Caco-2 (cell line): ENCODE results near the gene CENPT. TPM values are rescaled to one million over a fixed set of nuclear protein-coding genes. Genes with fewer than 3 reads are reported as not detected.

Source experiments
- BruUV-seq: library from RNA; stranded (reverse); fragments of 400-500 nt; replicated peaks from 2 replicates; lab custom pipeline; 2021; lab: Mats Ljungman, UMichigan
- CTCF ChIA-PET: fragments of 300-600 bp; sonication (Branson Sonifier 250); formaldehyde crosslinking; loops from one replicate; lab custom pipeline; 2022; ENCODE audit warnings: antibody characterized with exemption; lab: Charles Lee
- POLR2A ChIA-PET: fragments of 300-600 bp; sonication (Branson Sonifier 250); formaldehyde crosslinking; loops from one replicate; lab custom pipeline; 2022; ENCODE audit warnings: antibody characterized with exemption; lab: Charles Lee
- DNase-seq, 2 experiments: peaks; one replicate each; pipeline versions ENCODE4 v3.0.0 to v3.0.0-alpha.2; 2020 to 2022
- H3K27me3 ChIP-seq: replicated peaks from 2 replicates; pipeline ENCODE4 v1.6.0; 2011; ENCODE audit warnings: low read length; ENCODE audit not compliant: control insufficient read depth, insufficient read depth
- H3K36me3 ChIP-seq: 2 replicates; pipeline ENCODE4 v1.5.1; 2011; ENCODE audit warnings: low read length; ENCODE audit not compliant: control insufficient read depth, insufficient read depth
- H3K4me1 ChIP-seq: fragments of 250-450 bp; sonication (Bioruptor Pico); 2 replicates; pipeline ENCODE4 v1.5.1; 2020; ENCODE audit warnings: mild to moderate bottlenecking
- H3K4me3 ChIP-seq: 2 replicates; pipeline ENCODE4 v1.5.1; 2011; ENCODE audit warnings: low read depth, mild to moderate bottlenecking, control low read depth, low read length
- H3K9me3 ChIP-seq: fragments of 250-450 bp; sonication (Bioruptor Pico); 2 replicates; pipeline ENCODE4 v1.5.1; 2020; ENCODE audit warnings: mild to moderate bottlenecking, moderate library complexity
- H3K27ac Mint-ChIP-seq: one replicate; pipeline ENCODE4 v1.8.0; 2022; ENCODE audit warnings: mixed read lengths; ENCODE audit not compliant: unreplicated experiment
- H3K27me3 Mint-ChIP-seq: one replicate; pipeline ENCODE4 v1.8.0; 2022; ENCODE audit warnings: mixed read lengths; ENCODE audit not compliant: insufficient read depth, unreplicated experiment
- H3K36me3 Mint-ChIP-seq: one replicate; pipeline ENCODE4 v1.8.0; 2022; ENCODE audit warnings: mild to moderate bottlenecking, mixed read lengths; ENCODE audit not compliant: insufficient read depth, unreplicated experiment
- H3K4me1 Mint-ChIP-seq: one replicate; pipeline ENCODE4 v1.8.0; 2022; ENCODE audit warnings: low read depth, mixed read lengths; ENCODE audit not compliant: unreplicated experiment
- H3K4me3 Mint-ChIP-seq: one replicate; pipeline ENCODE4 v1.8.0; 2022; ENCODE audit warnings: mild to moderate bottlenecking, moderate library complexity, mixed read lengths; ENCODE audit not compliant: unreplicated experiment
- H3K9me3 Mint-ChIP-seq: one replicate; pipeline ENCODE4 v1.8.0; 2022; ENCODE audit warnings: mixed read lengths; ENCODE audit not compliant: unreplicated experiment
- intact Hi-C: fragments of 100-400 bp; cut with micrococcal nuclease; formaldehyde crosslinking; loops from one replicate; pipeline ENCODE4 v1.10.0; 2022; ENCODE audit not compliant: unreplicated experiment
- total RNA-seq: library from RNA; stranded (reverse); gene quantifications from 2 replicates; pipeline ENCODE4 v1.2.3, GENCODE V29; 2022
- TF ChIP-seq, protein P1 (sequence below), 2 experiments: fragments of 200-600 bp in 1 of 2; IDR thresholded peaks; 1 replicate in 1 of 2; 2 replicates in 1 of 2; pipeline versions ENCODE4 v1.5.1 to v1.8.0; 2011 to 2022; ENCODE audit warnings: antibody characterized with exemption in 1 of 2, control low read depth in 1 of 2, inconsistent platforms in 1 of 2, low read depth in 1 of 2, low read length in 1 of 2, mild to moderate bottlenecking in 1 of 2, moderate library complexity in 1 of 2; ENCODE audit not compliant: insufficient read depth in 1 of 2, severe bottlenecking in 1 of 2, unreplicated experiment in 1 of 2

Gene CENPT
- total RNA-seq, 1 experiment from 2014 or later: 80.1 TPM

DNA sequence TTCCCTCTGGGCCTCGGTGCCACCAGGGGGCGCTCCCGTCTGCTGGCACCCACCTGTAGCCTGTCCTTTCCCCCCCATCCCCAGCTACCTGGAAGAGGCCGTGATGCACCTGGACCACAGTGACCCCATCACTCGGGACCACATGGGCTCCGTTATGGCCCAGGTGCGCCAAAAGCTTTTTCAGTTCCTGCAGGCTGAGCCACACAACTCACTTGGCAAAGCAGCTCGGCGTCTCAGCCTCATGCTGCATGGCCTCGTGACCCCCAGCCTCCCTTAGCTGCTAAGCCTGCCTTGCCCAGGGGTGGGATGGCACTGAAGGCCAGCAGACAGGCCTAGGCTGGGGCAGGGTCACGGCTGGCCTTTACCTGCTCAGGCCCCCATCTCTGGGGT, 36.4 kb upstream of the CENPT start:
- intact Hi-C loops: loop anchor here (1.0 kb wide), 2 partner anchors 11 to 44 kb away; partner anchors contain the start of gene EDC4
- H3K9me3 Mint-ChIP-seq: no peaks in the 10 kb centered on the region
- DNase-seq: peak; percentile 68 to 87
- H3K4me3 Mint-ChIP-seq: peak overlapping the region; percentile 61
- H3K4me1 ChIP-seq: peaks cover 43% of the 10 kb centered on the region
- peaks cover 37% of the 10 kb centered on the region for H3K4me1 Mint-ChIP-seq
- peaks cover 63% of the 10 kb centered on the region for H3K36me3 Mint-ChIP-seq
- TF ChIP-seq, protein P1, sequence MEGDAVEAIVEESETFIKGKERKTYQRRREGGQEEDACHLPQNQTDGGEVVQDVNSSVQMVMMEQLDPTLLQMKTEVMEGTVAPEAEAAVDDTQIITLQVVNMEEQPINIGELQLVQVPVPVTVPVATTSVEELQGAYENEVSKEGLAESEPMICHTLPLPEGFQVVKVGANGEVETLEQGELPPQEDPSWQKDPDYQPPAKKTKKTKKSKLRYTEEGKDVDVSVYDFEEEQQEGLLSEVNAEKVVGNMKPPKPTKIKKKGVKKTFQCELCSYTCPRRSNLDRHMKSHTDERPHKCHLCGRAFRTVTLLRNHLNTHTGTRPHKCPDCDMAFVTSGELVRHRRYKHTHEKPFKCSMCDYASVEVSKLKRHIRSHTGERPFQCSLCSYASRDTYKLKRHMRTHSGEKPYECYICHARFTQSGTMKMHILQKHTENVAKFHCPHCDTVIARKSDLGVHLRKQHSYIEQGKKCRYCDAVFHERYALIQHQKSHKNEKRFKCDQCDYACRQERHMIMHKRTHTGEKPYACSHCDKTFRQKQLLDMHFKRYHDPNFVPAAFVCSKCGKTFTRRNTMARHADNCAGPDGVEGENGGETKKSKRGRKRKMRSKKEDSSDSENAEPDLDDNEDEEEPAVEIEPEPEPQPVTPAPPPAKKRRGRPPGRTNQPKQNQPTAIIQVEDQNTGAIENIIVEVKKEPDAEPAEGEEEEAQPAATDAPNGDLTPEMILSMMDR (IDR thresholded peaks at IDR 0.05; ENCODE audit: insufficient read depth in 1 of 2, low read depth in 1 of 2, low read length in 1 of 2, severe bottlenecking in 1 of 2, unreplicated experiment in 1 of 2): peak; percentile 89 to 92
- peaks cover 8% of the 10 kb centered on the region for H3K36me3 ChIP-seq
- no peaks in the 10 kb centered on the region for H3K9me3 ChIP-seq
- H3K27me3 ChIP-seq: no peaks in the 10 kb centered on the region
- BruUV-seq: no TSS peak
- H3K4me3 ChIP-seq: no peak overlapping the region
- H3K27me3 Mint-ChIP-seq: no peaks in the 10 kb centered on the region
- H3K27ac Mint-ChIP-seq: peak overlapping the region; percentile 96
- POLR2A ChIA-PET: interaction anchor here (1.3 kb wide), 1 partner anchor 38 kb away, joined by 3 read pairs; no protein-coding TSS in a partner anchor
- CTCF ChIA-PET: interaction anchor here (0.6 to 5.0 kb wide), 23 partner anchors 8 to 637 kb away, joined by 3 to 47 read pairs (median 5); partner anchors contain the start of genes CTRL, EDC4, NUTF2 and PSKH1

DNA sequence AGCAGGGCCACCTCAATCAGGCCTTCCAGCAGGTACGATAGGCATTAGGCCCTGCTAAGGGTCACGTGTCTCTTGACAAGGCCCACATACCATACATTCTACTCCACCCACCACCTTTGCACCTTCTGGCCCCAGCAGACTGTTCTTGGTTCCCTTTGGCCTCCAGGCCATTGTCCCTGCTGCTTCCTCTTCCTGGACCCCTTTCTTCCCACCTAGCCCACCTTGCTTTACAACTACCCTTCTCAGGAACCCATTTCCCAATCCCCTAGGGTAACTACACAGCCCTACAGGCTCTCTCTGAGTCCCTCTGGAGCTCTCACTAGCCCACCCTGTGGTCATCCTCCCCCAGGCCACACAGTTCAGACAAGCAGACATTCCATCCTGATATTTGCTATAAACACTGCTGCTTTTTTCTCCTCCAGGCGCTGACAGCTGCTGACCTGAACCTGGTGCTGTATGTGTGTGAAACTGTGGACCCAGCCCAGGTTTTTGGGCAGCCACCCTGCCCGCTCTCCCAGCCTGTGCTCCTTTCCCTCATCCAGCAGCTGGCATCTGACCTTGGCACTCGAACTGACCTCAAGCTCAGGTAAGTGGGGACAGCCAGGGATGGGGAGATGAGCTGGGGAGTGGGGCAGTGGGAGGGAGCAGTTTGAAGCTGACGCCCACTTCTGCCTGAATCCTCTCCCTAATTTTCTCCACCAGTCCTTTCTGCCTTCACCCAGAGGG, 35.8 kb upstream of the CENPT start:
- H3K27ac Mint-ChIP-seq: peak overlapping the region; percentile 96
- Histone ChIP-seq H3K9me3 (no peaks in the 10 kb centered on the region), H3K36me3 (peaks cover 8% of the 10 kb centered on the region), H3K4me3 (no peak overlapping the region), H3K27me3 (no peaks in the 10 kb centered on the region), H3K4me1 (peaks cover 43% of the 10 kb centered on the region)
- TF ChIP-seq, protein P1 (IDR thresholded peaks at IDR 0.05; ENCODE audit: insufficient read depth in 1 of 2, low read depth in 1 of 2, low read length in 1 of 2, severe bottlenecking in 1 of 2, unreplicated experiment in 1 of 2): peak in 1 of 2 experiments; percentile 7
- H3K4me1 Mint-ChIP-seq: peaks cover 37% of the 10 kb centered on the region
- peak overlapping the region; percentile 61 for H3K4me3 Mint-ChIP-seq
- TSS peak; percentile 45 for BruUV-seq
- no peaks in the 10 kb centered on the region for H3K9me3 Mint-ChIP-seq
- H3K27me3 Mint-ChIP-seq: no peaks in the 10 kb centered on the region
- CTCF ChIA-PET: interaction anchor here (0.5 to 5.0 kb wide), 26 partner anchors 9 to 637 kb away, joined by 3 to 47 read pairs (median 4); partner anchors contain the start of genes CTRL, EDC4, NUTF2 and PSKH1
- POLR2A ChIA-PET: interaction anchor here (0.5 to 1.7 kb wide), 3 partner anchors 18 to 52 kb away, joined by 3 to 9 read pairs (median 4); no protein-coding TSS in a partner anchor
- DNase-seq: peak; percentile 84 to 89
- intact Hi-C loops: loop anchor here (1.0 kb wide), 2 partner anchors 10 to 45 kb away; partner anchors contain the start of gene EDC4
- H3K36me3 Mint-ChIP-seq: peaks cover 69% of the 10 kb centered on the region

DNA sequence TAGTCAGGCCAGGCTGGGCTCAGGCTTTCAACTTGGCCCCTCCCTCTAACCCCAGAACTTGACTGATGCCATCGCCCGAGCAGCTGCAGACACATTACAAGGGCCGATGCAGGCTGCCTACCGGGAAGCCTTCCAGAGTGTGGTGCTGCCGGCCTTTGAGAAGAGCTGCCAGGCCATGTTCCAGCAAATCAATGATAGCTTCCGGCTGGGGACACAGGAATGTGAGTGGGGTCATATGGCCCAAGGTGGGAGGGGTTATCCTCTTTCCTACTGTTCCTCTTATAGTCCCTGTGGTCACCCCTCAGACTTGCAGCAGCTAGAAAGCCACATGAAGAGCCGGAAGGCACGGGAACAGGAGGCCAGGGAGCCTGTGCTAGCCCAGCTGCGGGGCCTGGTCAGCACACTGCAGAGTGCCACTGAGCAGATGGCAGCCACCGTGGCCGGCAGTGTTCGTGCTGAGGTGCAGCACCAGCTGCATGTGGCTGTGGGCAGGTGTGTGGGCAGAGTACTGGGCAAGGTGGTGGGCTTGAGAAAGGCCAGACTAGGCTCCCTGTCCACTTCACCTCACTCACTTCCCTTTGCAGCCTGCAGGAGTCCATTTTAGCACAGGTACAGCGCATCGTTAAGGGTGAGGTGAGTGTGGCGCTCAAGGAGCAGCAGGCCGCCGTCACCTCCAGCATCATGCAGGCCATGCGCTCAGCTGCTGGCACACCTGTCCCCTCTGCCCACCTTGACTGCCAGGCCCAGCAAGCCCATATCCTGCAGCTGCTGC, 35.1 kb upstream of the CENPT start:
- BruUV-seq: no TSS peak
- no peak for DNase-seq
- no peak overlapping the region for H3K4me3 ChIP-seq
- Mint-ChIP-seq H3K27ac (peak overlapping the region; percentile 96), H3K36me3 (peaks cover 75% of the 10 kb centered on the region), H3K9me3 (no peaks in the 10 kb centered on the region), H3K4me1 (peaks cover 37% of the 10 kb centered on the region), H3K4me3 (peak overlapping the region; percentile 61), H3K27me3 (no peaks in the 10 kb centered on the region)
- ChIA-PET CTCF (interaction anchor here (0.5 to 5.0 kb wide), 19 partner anchors 9 to 212 kb away, joined by 3 to 47 read pairs (median 6); partner anchors contain the start of genes CTRL, EDC4, NUTF2 and PSMB10), POLR2A (interaction anchor here (0.5 to 1.7 kb wide), 3 partner anchors 17 to 53 kb away, joined by 3 to 9 read pairs (median 4); no protein-coding TSS in a partner anchor)
- H3K9me3 ChIP-seq: no peaks in the 10 kb centered on the region
- H3K4me1 ChIP-seq: peaks cover 43% of the 10 kb centered on the region
- intact Hi-C loops: loop anchor here (1.0 kb wide), 2 partner anchors 9 to 46 kb away; partner anchors contain the start of gene EDC4
- TF ChIP-seq, protein P1 (IDR thresholded peaks at IDR 0.05; ENCODE audit: insufficient read depth in 1 of 2, low read depth in 1 of 2, low read length in 1 of 2, severe bottlenecking in 1 of 2, unreplicated experiment in 1 of 2): peak in 1 of 2 experiments; percentile 10
- H3K36me3 ChIP-seq: peaks cover 11% of the 10 kb centered on the region
- H3K27me3 ChIP-seq: no peaks in the 10 kb centered on the region
